Measurements from ENCODE around the gene CD164L2. TPM values are rescaled to one million over a fixed set of nuclear protein-coding genes. Genes with fewer than 3 reads are reported as not detected.
"Not testable (repeated sequence)": the region's sequence is repeated elsewhere in the genome, so short reads cannot be mapped to it uniquely, and the experiment has no call there.

Gene CD164L2
- total and polyA plus RNA-seq, 2 donors from 2014 or later: 0.63 to 1.1 TPM

DNA sequence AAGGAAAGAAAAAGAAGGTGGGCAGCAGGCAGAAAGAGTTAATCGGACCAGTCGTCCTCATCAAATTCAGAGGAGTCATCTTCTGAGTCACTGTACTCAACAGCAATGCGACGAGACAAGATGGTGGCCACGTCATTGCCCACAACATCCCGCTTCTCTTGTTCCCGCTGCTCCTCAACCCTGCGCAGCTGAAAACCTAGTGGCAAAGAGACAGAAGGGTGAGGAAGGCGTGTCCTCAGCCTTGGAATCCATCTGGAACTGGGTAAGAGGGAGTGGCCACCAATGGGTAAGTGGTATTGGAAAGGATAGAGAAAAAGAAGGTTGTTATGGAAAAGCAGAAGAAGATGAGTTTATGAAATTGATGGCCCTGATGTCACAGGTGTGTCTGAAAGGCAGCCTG lies 25.0 kb upstream of the CD164L2 start:
- DNase-seq (no peak), FAIRE-seq (no peak)
- H3K27me3 ChIP-seq (ENCODE audit: control insufficient read depth, insufficient read depth, low read length): no peaks in the 10 kb centered on the region
- H3K9me3 ChIP-seq (ENCODE audit: control insufficient read depth in 2 of 3, insufficient read depth in 1 of 3, low read length in 3 of 3): no peaks in the 10 kb centered on the region
- H3K27ac ChIP-seq (ENCODE audit: low read depth in 2 of 2, low read length in 2 of 2): no peak overlapping the region
- peaks cover 0 to 12% (median 2%) of the 10 kb centered on the region in 3 donors for H3K4me1 ChIP-seq (ENCODE audit: control insufficient read depth in 2 of 3, insufficient read depth in 2 of 3, low read depth in 1 of 3, low read length in 3 of 3)
- H3K36me3 ChIP-seq (ENCODE audit: control insufficient read depth in 2 of 3, insufficient read depth in 3 of 3, low read length in 3 of 3): peaks cover 14 to 43% (median 39%) of the 10 kb centered on the region in 3 donors
- H3K9ac ChIP-seq (ENCODE audit: low read length in 3 of 3): no peak overlapping the region
- intact Hi-C loops (cut with DNase I): no loop called here
- no peak overlapping the region for H3K4me3 ChIP-seq (ENCODE audit: low read length in 3 of 3)
- TF ChIP-seq, protein P1, sequence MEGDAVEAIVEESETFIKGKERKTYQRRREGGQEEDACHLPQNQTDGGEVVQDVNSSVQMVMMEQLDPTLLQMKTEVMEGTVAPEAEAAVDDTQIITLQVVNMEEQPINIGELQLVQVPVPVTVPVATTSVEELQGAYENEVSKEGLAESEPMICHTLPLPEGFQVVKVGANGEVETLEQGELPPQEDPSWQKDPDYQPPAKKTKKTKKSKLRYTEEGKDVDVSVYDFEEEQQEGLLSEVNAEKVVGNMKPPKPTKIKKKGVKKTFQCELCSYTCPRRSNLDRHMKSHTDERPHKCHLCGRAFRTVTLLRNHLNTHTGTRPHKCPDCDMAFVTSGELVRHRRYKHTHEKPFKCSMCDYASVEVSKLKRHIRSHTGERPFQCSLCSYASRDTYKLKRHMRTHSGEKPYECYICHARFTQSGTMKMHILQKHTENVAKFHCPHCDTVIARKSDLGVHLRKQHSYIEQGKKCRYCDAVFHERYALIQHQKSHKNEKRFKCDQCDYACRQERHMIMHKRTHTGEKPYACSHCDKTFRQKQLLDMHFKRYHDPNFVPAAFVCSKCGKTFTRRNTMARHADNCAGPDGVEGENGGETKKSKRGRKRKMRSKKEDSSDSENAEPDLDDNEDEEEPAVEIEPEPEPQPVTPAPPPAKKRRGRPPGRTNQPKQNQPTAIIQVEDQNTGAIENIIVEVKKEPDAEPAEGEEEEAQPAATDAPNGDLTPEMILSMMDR (IDR thresholded peaks at IDR 0.05; ENCODE audit: borderline replicate concordance, extremely low read depth, insufficient read depth): no peak

DNA sequence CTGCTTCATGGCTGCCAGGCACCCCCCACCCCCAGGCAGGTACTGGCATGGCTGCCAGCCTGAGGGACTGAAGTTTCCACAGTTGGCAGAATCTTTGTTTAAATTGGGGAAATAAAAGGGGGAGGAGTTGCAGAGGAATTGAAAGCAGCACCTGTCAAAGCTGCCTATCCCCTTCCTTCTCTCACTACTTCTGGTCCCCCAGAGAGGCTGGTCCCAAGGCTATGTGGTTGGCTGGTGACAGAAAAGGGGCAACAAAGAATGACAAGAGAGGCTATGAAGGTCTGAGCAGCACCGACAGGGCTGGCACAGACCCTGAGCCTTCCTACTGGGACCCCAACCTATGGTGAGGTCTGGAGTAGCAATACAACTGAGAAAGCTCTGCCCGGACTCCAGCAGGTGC lies 23.7 kb upstream of the CD164L2 start:
- FAIRE-seq; intact Hi-C loops (cut with DNase I); H3K9me3 ChIP-seq (ENCODE audit: control insufficient read depth in 2 of 3, insufficient read depth in 1 of 3, low read length in 3 of 3); DNase-seq; H3K9ac ChIP-seq (ENCODE audit: low read length in 3 of 3); H3K27me3 ChIP-seq (ENCODE audit: control insufficient read depth, insufficient read depth, low read length); H3K4me3 ChIP-seq (ENCODE audit: low read length in 3 of 3); H3K27ac ChIP-seq (ENCODE audit: low read depth in 2 of 2, low read length in 2 of 2): not testable (repeated sequence)
- H3K36me3 ChIP-seq (ENCODE audit: control insufficient read depth in 2 of 3, insufficient read depth in 3 of 3, low read length in 3 of 3): peaks cover 3 to 30% (median 28%) of the 10 kb centered on the region in 3 donors
- H3K4me1 ChIP-seq (ENCODE audit: control insufficient read depth in 2 of 3, insufficient read depth in 2 of 3, low read depth in 1 of 3, low read length in 3 of 3): peaks cover 6 to 19% (median 7%) of the 10 kb centered on the region in 3 donors

DNA sequence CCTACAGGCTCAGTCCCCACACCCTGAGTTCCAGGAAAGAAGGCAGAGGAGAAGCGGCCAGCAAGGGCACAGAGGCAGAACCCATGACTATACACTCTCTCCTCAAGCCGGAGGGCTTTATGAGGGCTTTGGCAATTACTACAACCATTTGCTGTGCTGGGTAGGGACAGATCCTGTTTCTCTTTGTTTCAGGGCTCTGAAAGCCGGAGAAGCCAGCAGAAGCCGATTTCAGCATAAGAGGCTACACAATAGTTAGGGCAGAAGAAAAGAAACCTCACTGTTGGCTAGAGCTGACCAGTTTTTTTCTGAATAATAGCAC lies 23.2 kb upstream of the CD164L2 start:
- Histone ChIP-seq H3K4me1 (ENCODE audit: control insufficient read depth in 2 of 3, insufficient read depth in 2 of 3, low read depth in 1 of 3, low read length in 3 of 3) (peaks cover 6 to 19% (median 7%) of the 10 kb centered on the region in 3 donors), H3K9me3 (ENCODE audit: control insufficient read depth in 2 of 3, insufficient read depth in 1 of 3, low read length in 3 of 3) (no peaks in the 10 kb centered on the region), H3K27ac (ENCODE audit: low read depth in 2 of 2, low read length in 2 of 2) (peak overlapping the region; percentile 29 to 66), H3K27me3 (ENCODE audit: control insufficient read depth, insufficient read depth, low read length) (no peaks in the 10 kb centered on the region), H3K4me3 (ENCODE audit: low read length in 3 of 3) (no peak overlapping the region), H3K9ac (ENCODE audit: low read length in 3 of 3) (peak overlapping the region in 1 of 3 donors; percentile 44), H3K36me3 (ENCODE audit: control insufficient read depth in 2 of 3, insufficient read depth in 3 of 3, low read length in 3 of 3) (peaks cover 3 to 29% (median 26%) of the 10 kb centered on the region in 3 donors)
- TF ChIP-seq, protein P1 (IDR thresholded peaks at IDR 0.05; ENCODE audit: borderline replicate concordance, extremely low read depth, insufficient read depth): no peak
- intact Hi-C loops (cut with DNase I): no loop called here
- FAIRE-seq: no peak
- peak in 2 of 5 donors; percentile 44 to 51 for DNase-seq

DNA sequence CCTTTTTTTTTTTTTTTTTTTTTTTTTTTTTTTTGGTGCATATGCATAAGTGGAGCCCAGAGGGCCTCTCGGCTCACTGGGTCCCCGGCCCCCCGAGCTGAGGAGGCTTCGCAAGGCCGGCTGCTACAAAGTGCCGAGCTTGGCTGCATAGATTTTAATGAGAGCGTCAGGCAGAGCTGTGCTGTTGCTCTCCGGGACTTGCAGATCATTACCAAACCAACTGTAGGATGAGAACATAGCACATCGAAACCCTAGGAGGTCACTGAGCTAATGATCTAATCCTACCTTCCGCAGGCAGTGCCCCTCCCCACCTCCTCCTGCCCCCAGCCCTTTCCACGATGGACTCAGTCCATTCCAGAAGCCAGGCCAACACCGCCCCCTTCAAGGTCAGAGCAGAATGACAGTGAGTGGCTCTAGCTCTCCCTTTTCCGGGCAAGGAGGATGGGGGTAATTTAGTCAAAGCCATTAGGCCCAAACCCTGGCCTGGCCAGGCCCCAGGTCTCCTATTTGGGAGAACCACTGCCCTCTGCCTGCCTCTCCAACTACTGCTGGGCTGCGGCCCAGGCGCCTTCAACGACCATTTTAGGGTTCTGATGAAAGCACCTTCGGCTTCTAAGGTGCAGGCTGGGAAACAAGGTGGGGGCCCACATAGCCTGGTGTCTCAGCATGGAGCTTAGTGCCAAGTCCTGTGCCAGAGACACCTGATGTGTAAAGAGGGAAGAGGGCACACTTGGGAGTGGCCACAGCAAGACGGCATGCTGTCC lies 22.6 kb upstream of the CD164L2 start:
- FAIRE-seq; H3K4me3 ChIP-seq (ENCODE audit: low read length in 3 of 3); H3K27me3 ChIP-seq (ENCODE audit: control insufficient read depth, insufficient read depth, low read length); intact Hi-C loops (cut with DNase I); H3K9me3 ChIP-seq (ENCODE audit: control insufficient read depth in 2 of 3, insufficient read depth in 1 of 3, low read length in 3 of 3): not testable (repeated sequence)
- Histone ChIP-seq H3K36me3 (ENCODE audit: control insufficient read depth in 2 of 3, insufficient read depth in 3 of 3, low read length in 3 of 3) (peaks cover 3 to 23% (median 21%) of the 10 kb centered on the region in 3 donors), H3K4me1 (ENCODE audit: control insufficient read depth in 2 of 3, insufficient read depth in 2 of 3, low read depth in 1 of 3, low read length in 3 of 3) (peaks cover 6 to 19% (median 7%) of the 10 kb centered on the region in 3 donors), H3K9ac (ENCODE audit: low read length in 3 of 3) (peak overlapping the region in 1 of 3 donors; percentile 44), H3K27ac (ENCODE audit: low read depth in 2 of 2, low read length in 2 of 2) (peak overlapping the region; percentile 29 to 66)
- DNase-seq: peak in 1 of 5 donors; percentile 36
